GM12878 (cell line): Measurements from ENCODE around the gene CARMIL3. TPM values are rescaled to one million over a fixed set of nuclear protein-coding genes. Genes with fewer than 3 reads are reported as not detected.

Experiments
- ATAC-seq: fragments of 200-7000 bp; cut with Tn5 transposase; 3 replicates; pipeline ENCODE4 v1.9.1; 2020; ENCODE audit warnings: mild to moderate bottlenecking, moderate library complexity
- BruUV-seq: library from RNA; stranded (reverse); fragments of 400-500 nt; replicated peaks from 2 replicates; lab custom pipeline; 2021; lab: Mats Ljungman, UMichigan
- CTCF ChIA-PET: fragments of 300-600 bp; sonication (Branson Sonifier 250); formaldehyde crosslinking; extraction: SDS; loops from one replicate; lab custom pipeline; 2021; ENCODE audit warnings: inconsistent platforms; lab: Yijun Ruan, JAX
- POLR2A ChIA-PET: fragments of 350-600 bp; formaldehyde crosslinking; extraction: SDS; loops from one replicate; lab custom pipeline; 2021; ENCODE audit warnings: inconsistent platforms; lab: Charles Lee
- RAD21 ChIA-PET: fragments of 300-600 bp; sonication (Branson Sonifier 250); formaldehyde crosslinking; loops from one replicate; lab custom pipeline; 2023; ENCODE audit warnings: antibody characterized with exemption; ENCODE audit not compliant: unreplicated experiment; lab: Charles Lee
- SMC1A ChIA-PET: fragments of 300-600 bp; sonication (Branson Sonifier 250); formaldehyde crosslinking; loops from one replicate; lab custom pipeline; 2023; ENCODE audit not compliant: unreplicated experiment, uncharacterized antibody; lab: Charles Lee
- DNase-seq: peaks from one replicate; pipeline ENCODE4 v3.0.0-alpha.2; 2011; ENCODE audit warnings: low read depth, low spot score
- FAIRE-seq: peaks from 3 replicates; lab custom pipeline; 2011; peaks lifted over from hg19 to GRCh38; lab: Jason Lieb, UNC
- H2AFZ ChIP-seq: 2 replicates; pipeline ENCODE4 v1.6.0; 2011; ENCODE audit warnings: low read depth, low read length, control low read depth; ENCODE audit not compliant: control insufficient read depth
- H3K27ac ChIP-seq: 2 replicates; pipeline ENCODE4 v1.5.1; 2011; ENCODE audit warnings: control low read depth; ENCODE audit not compliant: control insufficient read depth, insufficient read depth
- H3K27me3 ChIP-seq, 2 experiments: replicated peaks in 1 of 2; 2 replicates each; pipeline versions ENCODE4 v1.6.0 to v1.6.1; 2011; ENCODE audit warnings: low read length in 1 of 2; ENCODE audit not compliant: control insufficient read depth in 2 of 2, insufficient read depth in 2 of 2
- H3K36me3 ChIP-seq, 2 experiments: 2 replicates each; pipeline ENCODE4 v1.5.1; 2011; ENCODE audit warnings: low read length in 1 of 2; ENCODE audit not compliant: control insufficient read depth in 2 of 2, insufficient read depth in 2 of 2
- H3K4me1 ChIP-seq: 2 replicates; pipeline ENCODE4 v1.6.1; 2011; ENCODE audit warnings: mild to moderate bottlenecking, low read length, moderate library complexity, mixed read lengths; ENCODE audit not compliant: control insufficient read depth, insufficient read depth
- H3K4me2 ChIP-seq: 2 replicates; pipeline ENCODE4 v1.6.0; 2011; ENCODE audit warnings: control low read depth; ENCODE audit not compliant: control insufficient read depth, insufficient read depth
- H3K4me3 ChIP-seq: fragments of 200-600 bp; sonication (generic); 2 replicates; pipeline ENCODE4 v1.5.1; 2016
- H3K79me2 ChIP-seq: 2 replicates; pipeline ENCODE4 v1.6.0; 2011; ENCODE audit warnings: low read length; ENCODE audit not compliant: control insufficient read depth, insufficient read depth
- H3K9ac ChIP-seq: 2 replicates; pipeline ENCODE4 v1.8.0; 2011; ENCODE audit warnings: low read length, control low read depth, mixed read lengths; ENCODE audit not compliant: control insufficient read depth, insufficient read depth
- H3K9me3 ChIP-seq: replicated peaks from 3 replicates; pipeline ENCODE4 v1.5.1; 2011; ENCODE audit warnings: mild to moderate bottlenecking, low read length; ENCODE audit not compliant: control insufficient read depth, insufficient read depth
- H4K20me1 ChIP-seq: 2 replicates; pipeline ENCODE4 v1.6.0; 2011; ENCODE audit not compliant: control insufficient read depth, insufficient read depth
- BRCA1 ChIP-seq: IDR thresholded peaks from 2 replicates; pipeline ENCODE4 v1.6.1; 2011; ENCODE audit warnings: low read depth, low read length, improper control_type of control experiment
- CREM ChIP-seq: IDR thresholded peaks from 2 replicates; pipeline ENCODE4 v1.6.1; 2014; ENCODE audit warnings: antibody characterized with exemption, low read depth
- FOXM1 ChIP-seq: IDR thresholded peaks from 2 replicates; pipeline ENCODE4 v1.6.1; 2012; ENCODE audit warnings: low read depth, mild to moderate bottlenecking, inconsistent platforms, low read length, moderate library complexity
- KDM1A ChIP-seq: fragments of 200-600 bp; sonication (generic); IDR thresholded peaks from 2 replicates; pipeline ENCODE4 v1.6.1; 2016; ENCODE audit warnings: borderline replicate concordance
- MEF2B ChIP-seq: fragments of 450-650 bp; IDR thresholded peaks from 2 replicates; pipeline ENCODE4 v1.6.1; 2018; ENCODE audit warnings: mild to moderate bottlenecking, moderate library complexity; ENCODE audit not compliant: partially characterized antibody, poor library complexity, severe bottlenecking
- MYC ChIP-seq: IDR thresholded peaks from 2 replicates; pipeline ENCODE4 v1.6.1; 2011; ENCODE audit warnings: mild to moderate bottlenecking, low read length, moderate library complexity, inconsistent platforms; ENCODE audit not compliant: insufficient read depth, insufficient replicate concordance, insufficient read length, severe bottlenecking
- NFXL1 ChIP-seq: fragments of 450-650 bp; IDR thresholded peaks from 2 replicates; pipeline ENCODE4 v1.6.1; 2017; ENCODE audit warnings: antibody characterized with exemption, mild to moderate bottlenecking, borderline replicate concordance
- NFYA ChIP-seq: IDR thresholded peaks from 2 replicates; pipeline ENCODE4 v1.6.1; 2011; ENCODE audit warnings: low read depth, mild to moderate bottlenecking, low read length, improper control_type of control experiment, borderline replicate concordance
- RFX5 ChIP-seq: IDR thresholded peaks from 2 replicates; pipeline ENCODE4 v1.6.1; 2011; ENCODE audit warnings: low read depth, low read length, improper control_type of control experiment
- SREBF1 ChIP-seq: IDR thresholded peaks from 2 replicates; pipeline ENCODE4 v1.6.1; 2012; ENCODE audit warnings: mild to moderate bottlenecking, low read length
- TCF7 ChIP-seq: IDR thresholded peaks from 2 replicates; pipeline ENCODE4 v1.6.1; 2014; ENCODE audit warnings: antibody characterized with exemption, borderline replicate concordance
- ZZZ3 ChIP-seq: IDR thresholded peaks from 2 replicates; pipeline ENCODE4 v1.6.1; 2011; ENCODE audit warnings: low read depth; ENCODE audit not compliant: control insufficient read depth, insufficient read length
- WGBS: methylation state at CpG from one replicate; pipeline ENCODE4 v1.1.6; 2016; ENCODE audit warnings: low lambda C conversion rate; ENCODE audit not compliant: insufficient replicate concordance, insufficient coverage; ENCODE audit errors: missing lambda C conversion rate; 5-methylcytosine and 5-hydroxymethylcytosine counted together
- in situ Hi-C: fragments of 300-500 bp; cut with MboI; formaldehyde crosslinking; loops from 9 replicates; pipeline ENCODE4 v1.14.3; 2018; ENCODE audit warnings: mixed read lengths
- intact Hi-C: fragments of 100-400 bp; cut with micrococcal nuclease; formaldehyde crosslinking; loops from one replicate; pipeline ENCODE4 v1.14.2; 2022; ENCODE audit not compliant: unreplicated experiment
- polyA plus RNA-seq, 11 experiments: library from polyadenylated mRNA; depleted of rRNA in 4 of 11; unstranded in 6 of 11; stranded (reverse) in 5 of 11; fragments of >200 nt; fragmentation: Nextera tagmentation in 4 of 11; fragmentation: Illumina TruSeq in 1 of 11; extraction: Ambion mirVana in 4 of 11; extraction: Trizol in 1 of 11; gene quantifications; 1 replicate in 1 of 11; 2 replicates in 10 of 11; pipeline versions ENCODE4 v1.2.1 to v1.2.3, GENCODE V29; 2011 to 2016; ENCODE audit warnings: inconsistent platforms in 2 of 11, missing spikeins in 2 of 11, low read depth in 1 of 11
- total RNA-seq, 4 experiments: library from RNA; depleted of rRNA in 3 of 4; stranded (reverse); fragments of >200 nt in 3 of 4; fragmentation: Illumina TruSeq in 1 of 4; extraction: Trizol in 1 of 4; gene quantifications; 2 replicates each; pipeline versions ENCODE4 v1.2.1 to v1.2.3, GENCODE V29; 2013 to 2021
- TF ChIP-seq, protein P1 (sequence below): IDR thresholded peaks from 2 replicates; pipeline ENCODE4 v1.6.1; 2012; ENCODE audit warnings: low read length, inconsistent platforms

Gene CARMIL3
- total and polyA plus RNA-seq, 10 of the 15 experiments (the other 5 are each of a cell fraction or from before 2014, with no cell fraction given), result 0.09 to 0.32 (median 0.25) TPM; not detected in 3

DNA sequence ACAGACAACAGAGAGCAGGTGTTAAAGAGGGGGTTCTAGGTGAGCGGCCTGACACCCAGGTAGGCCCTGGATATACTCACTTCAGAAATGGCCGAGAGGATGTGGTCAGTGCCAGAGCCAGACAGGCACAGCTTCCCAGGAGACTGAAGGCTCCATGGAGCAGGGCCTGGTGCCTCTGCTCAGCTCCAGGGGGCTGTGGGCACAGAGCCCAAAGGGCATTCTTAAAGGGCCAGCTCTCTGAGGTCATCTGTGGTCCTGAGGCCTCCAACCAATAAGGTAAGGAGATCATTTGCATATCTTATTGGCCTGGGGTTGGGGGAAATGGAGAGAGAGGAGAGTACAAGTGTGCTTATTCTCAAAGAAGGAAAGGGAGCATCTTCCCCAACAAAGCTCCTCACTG lies 32.6 kb downstream of the CARMIL3 start:
- RAD21 ChIA-PET, result interaction anchor here (0.9 kb wide), 1 partner anchor 9 kb away, joined by 3 read pairs; no protein-coding TSS in a partner anchor
- Histone ChIP-seq H3K9ac (no peak overlapping the region), H3K9me3 (no peaks in the 10 kb centered on the region), H3K4me1 (peaks cover 13% of the 10 kb centered on the region), H3K36me3 (no peaks in the 10 kb centered on the region), H2AFZ (no peak overlapping the region), H3K4me3 (no peak overlapping the region), H3K27ac (no peak overlapping the region), H4K20me1 (no peaks in the 10 kb centered on the region), H3K4me2 (no peak overlapping the region), H3K27me3 (no peaks in the 10 kb centered on the region), H3K79me2 (no peaks in the 10 kb centered on the region)
- CTCF ChIA-PET, result interaction anchor here (1.1 to 3.2 kb wide), 3 partner anchors 18 to 27 kb away, joined by 4 to 17 read pairs (median 5); no protein-coding TSS in a partner anchor
- POLR2A ChIA-PET, result interaction anchor here (0.8 kb wide), 1 partner anchor 24 kb away, joined by 3 read pairs; no protein-coding TSS in a partner anchor
- intact Hi-C loops (no loop called here), in situ Hi-C loops (no loop called here)
- TF ChIP-seq KDM1A (no peak), TCF7 (no peak), CREM (no peak), BRCA1 (no peak)
- ATAC-seq, result no peak
- no peak for DNase-seq
- SMC1A ChIA-PET, result interaction anchor here (1.5 to 2.6 kb wide), 3 partner anchors 24 to 26 kb away, joined by 3 to 8 read pairs (median 4); no protein-coding TSS in a partner anchor
- no peak for FAIRE-seq
- no TSS peak for BruUV-seq
- WGBS, result 68% methylated on average over 2 of the region's 2 CpGs

DNA sequence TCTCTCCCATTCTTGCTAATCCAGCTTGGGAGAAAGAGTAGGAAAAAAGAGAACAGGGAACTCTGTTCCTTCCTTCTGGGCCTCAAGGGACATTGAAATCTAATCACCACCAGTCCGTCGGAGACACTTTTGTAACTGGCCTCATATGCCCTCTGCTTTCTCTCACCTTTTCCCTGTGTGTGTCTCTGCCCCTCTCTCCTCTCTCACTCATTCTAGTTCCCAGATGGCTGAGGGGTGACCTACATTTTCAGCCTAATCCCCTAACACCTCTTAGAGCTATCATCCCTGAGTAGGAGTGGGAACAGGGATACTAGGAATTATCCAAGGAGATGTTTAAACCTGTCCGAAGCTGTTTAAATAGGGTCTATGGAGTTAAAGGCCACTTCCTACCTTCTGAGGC lies 33.4 kb downstream of the CARMIL3 start:
- Histone ChIP-seq H4K20me1 (no peaks in the 10 kb centered on the region), H3K36me3 (no peaks in the 10 kb centered on the region), H3K79me2 (no peaks in the 10 kb centered on the region), H3K4me2 (no peak overlapping the region), H3K27me3 (no peaks in the 10 kb centered on the region), H2AFZ (no peak overlapping the region), H3K9me3 (no peaks in the 10 kb centered on the region), H3K27ac (no peak overlapping the region), H3K4me1 (peaks cover 9% of the 10 kb centered on the region), H3K4me3 (no peak overlapping the region), H3K9ac (no peak overlapping the region)
- RAD21 ChIA-PET, result interaction anchor here (0.9 kb wide), 1 partner anchor 10 kb away, joined by 3 read pairs; no protein-coding TSS in a partner anchor
- no TSS peak for BruUV-seq
- in situ Hi-C loops (loop anchor here (5.0 kb wide), 1 partner anchor 73 kb away; no protein-coding TSS in a partner anchor), intact Hi-C loops (no loop called here)
- POLR2A ChIA-PET, result interaction anchor here (0.8 kb wide), 1 partner anchor 23 kb away, joined by 3 read pairs; no protein-coding TSS in a partner anchor
- no peak for ATAC-seq
- CTCF ChIA-PET, result interaction anchor here (0.6 to 3.2 kb wide), 4 partner anchors 9 to 27 kb away, joined by 3 to 17 read pairs (median 4); partner anchors contain the start of gene PCK2
- FAIRE-seq, result no peak
- SMC1A ChIA-PET, result interaction anchor here (1.5 to 2.6 kb wide), 2 partner anchors 23 to 27 kb away, joined by 4 to 8 read pairs; no protein-coding TSS in a partner anchor
- DNase-seq, result no peak
- 22% methylated on average over 3 of the region's 3 CpGs for WGBS
- TF ChIP-seq MEF2B (no peak), MYC (no peak), SREBF1 (no peak), NFXL1 (no peak), ZZZ3 (no peak), NFYA (no peak), RFX5 (no peak), KDM1A (no peak), FOXM1 (no peak)
- TF ChIP-seq, protein P1, sequence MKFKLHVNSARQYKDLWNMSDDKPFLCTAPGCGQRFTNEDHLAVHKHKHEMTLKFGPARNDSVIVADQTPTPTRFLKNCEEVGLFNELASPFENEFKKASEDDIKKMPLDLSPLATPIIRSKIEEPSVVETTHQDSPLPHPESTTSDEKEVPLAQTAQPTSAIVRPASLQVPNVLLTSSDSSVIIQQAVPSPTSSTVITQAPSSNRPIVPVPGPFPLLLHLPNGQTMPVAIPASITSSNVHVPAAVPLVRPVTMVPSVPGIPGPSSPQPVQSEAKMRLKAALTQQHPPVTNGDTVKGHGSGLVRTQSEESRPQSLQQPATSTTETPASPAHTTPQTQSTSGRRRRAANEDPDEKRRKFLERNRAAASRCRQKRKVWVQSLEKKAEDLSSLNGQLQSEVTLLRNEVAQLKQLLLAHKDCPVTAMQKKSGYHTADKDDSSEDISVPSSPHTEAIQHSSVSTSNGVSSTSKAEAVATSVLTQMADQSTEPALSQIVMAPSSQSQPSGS, result no peak
